VCaP (cell line): Measurements from ENCODE around the gene ADIPOR1.

Experiments
- H3K27ac ChIP-seq: fragments of 450-650 bp; 2 replicates; pipeline ENCODE4 v1.5.1; 2017
- CTCF ChIP-seq: fragments of 450-650 bp; conservative IDR thresholded peaks from 2 replicates; pipeline ENCODE4 v1.5.1; 2017; ENCODE audit warnings: mild to moderate bottlenecking, moderate library complexity

Gene ADIPOR1

GRCh38 chr1:202968351-202968750 lies 10.2 kb upstream of the ADIPOR1 start:
- no peak for TF ChIP-seq CTCF
- H3K27ac ChIP-seq, result peak overlapping the region; percentile 45; the same call in 1 of the 2 replicates

- peak overlapping the region; percentile 45; the same call in 1 of the 2 replicates for H3K27ac ChIP-seq
- no peak for TF ChIP-seq CTCF
Measured at GRCh38 chr1:202967684-202968281, 9.7 kb upstream of the ADIPOR1 start.

- H3K27ac ChIP-seq, result peak overlapping the region; percentile 66
Measured at GRCh38 chr1:202966006-202966898, 8.1 kb upstream of the ADIPOR1 start.

DNA sequence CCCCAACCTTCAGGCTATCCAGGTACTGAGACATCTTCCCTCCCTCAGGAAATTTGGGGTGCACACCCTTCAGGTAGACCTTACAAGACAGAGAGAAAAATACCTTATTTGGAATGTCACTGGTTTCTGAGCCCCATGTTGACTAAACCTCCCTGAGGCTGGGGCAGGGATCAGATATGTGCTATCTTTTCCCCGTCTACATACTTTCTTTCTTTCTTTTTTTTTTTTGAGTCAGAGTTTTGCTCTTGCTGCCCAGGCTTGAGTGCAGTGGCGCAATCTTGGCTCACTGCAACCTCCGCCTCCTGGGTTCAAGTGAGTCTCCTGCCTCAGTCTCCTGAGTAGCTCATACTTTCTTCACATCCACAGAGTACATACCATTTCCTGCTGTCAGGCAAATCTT lies 7.3 kb upstream of the ADIPOR1 start:
- no peak overlapping the region for H3K27ac ChIP-seq
- no peak for TF ChIP-seq CTCF

More at GRCh38 chr1:202966006-202966898, 8.1 kb upstream of the ADIPOR1 start:
- TF ChIP-seq CTCF, result no peak

DNA sequence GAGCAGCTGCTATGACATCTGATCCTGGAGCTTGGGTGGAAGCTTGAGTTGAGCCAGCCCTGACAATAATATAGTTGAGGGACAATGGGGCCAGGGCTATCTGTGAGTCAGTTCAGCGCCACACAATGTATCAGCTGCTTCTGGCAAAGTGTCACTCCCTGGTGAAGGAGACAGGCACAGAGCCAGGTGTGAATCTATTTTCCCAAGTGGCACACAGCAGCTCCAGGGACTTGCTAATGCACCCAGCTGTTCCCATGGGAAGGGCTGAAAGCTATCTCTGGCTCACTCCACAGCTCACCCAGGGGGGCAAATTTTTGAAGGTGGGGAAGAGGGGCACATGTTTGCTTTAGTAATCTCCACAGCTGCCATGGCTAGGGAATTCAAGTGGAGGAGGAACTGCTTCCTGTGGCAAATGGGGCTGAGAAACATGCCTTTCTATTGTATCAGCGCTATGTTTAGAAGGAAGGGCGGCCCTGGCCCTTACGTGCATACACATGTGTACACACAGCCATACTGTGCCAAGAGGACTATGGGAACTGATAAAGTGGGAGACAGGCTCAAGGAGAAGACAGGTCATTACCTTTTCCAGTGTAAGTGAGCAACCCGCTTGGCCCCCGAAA lies 6.8 kb upstream of the ADIPOR1 start:
- no peak overlapping the region for H3K27ac ChIP-seq
- TF ChIP-seq CTCF, result no peak

DNA sequence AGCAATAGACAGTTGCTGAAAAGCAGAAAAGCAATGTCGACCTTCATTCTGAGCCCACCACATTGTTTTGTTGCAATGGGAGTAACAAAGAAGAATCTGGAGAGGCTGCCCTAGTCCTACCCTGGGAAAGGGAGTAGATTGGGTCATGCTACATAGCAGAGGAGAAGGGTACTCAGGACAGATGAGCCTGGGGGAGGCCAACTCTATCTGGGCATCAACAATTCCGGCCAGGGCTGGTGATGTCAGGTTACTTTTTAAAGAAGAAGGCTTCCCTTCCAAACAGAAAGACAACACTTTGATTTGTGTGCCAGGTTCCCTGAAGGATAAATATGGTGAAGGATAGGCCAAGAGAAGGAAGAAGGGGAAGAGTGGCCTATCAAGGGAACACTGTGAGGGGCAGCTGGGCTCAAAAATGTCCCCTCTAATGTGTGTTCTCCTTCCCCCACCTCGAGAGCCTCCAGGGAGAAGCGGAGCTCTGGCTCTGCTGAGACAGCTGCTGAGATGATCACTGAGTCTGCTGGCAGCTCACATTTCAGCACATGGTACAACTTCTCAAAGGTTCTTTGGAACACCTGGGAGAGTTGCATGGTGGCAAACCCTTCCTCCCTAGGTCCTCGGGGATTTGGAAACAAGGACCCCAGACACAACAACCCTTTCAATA lies 3.2 kb upstream of the ADIPOR1 start:
- TF ChIP-seq CTCF, result no peak
- no peak overlapping the region for H3K27ac ChIP-seq

DNA sequence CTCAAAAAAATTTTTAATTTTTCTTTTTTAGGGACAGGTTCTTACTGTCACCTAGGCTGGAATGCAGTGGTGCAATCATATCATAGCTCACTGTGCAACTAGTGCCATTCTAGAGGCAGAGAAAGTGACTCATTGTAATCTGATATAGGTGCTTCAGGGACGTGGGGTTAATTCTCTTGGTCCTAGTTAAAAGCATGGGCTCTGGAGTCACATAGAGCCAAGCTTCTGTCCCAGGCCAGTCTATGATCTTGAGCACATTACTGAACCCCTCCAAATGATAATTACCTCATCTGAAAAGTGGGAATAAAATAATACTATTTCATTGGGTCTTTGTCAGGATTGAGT lies 1.1 kb upstream of the ADIPOR1 start:
- H3K27ac ChIP-seq, result no peak overlapping the region
- TF ChIP-seq CTCF, result no peak
